HPDE6-E6E7 (cell line): ENCODE data around the gene CECR2.

Experiments
- DNase-seq: peaks from one replicate; pipeline ENCODE4 v3.0.0; 2011; ENCODE audit warnings: missing footprints; ENCODE audit errors: extremely low spot score

Gene CECR2

GRCh38 chr22:17606496-17606895, 237.2 kb downstream of the CECR2 start:
- DNase-seq = no peak
